CD14-positive monocyte (primary cell): ENCODE data around the gene DSG3. TPM values are rescaled to one million over a fixed set of nuclear protein-coding genes. Genes with fewer than 3 reads are reported as not detected.
A peak's percentile ranks its signal among the peaks of the same experiment; 100 is the strongest.

Source experiments
- DNase-seq, 3 donors: peaks; one replicate each; pipeline ENCODE4 v3.0.0-alpha.2; 2011 to 2022
- H2AFZ ChIP-seq: 2 replicates; pipeline ENCODE4 v1.6.0; 2012; ENCODE audit warnings: mild to moderate bottlenecking, low read depth, low read length, inconsistent platforms; ENCODE audit not compliant: insufficient read depth, poor library complexity, severe bottlenecking
- H3K27ac ChIP-seq, 2 donors: 1 replicate in 1 of 2; 2 replicates in 1 of 2; pipeline ENCODE4 v1.5.1; 2012 to 2013; ENCODE audit warnings: low read length in 2 of 2, control low read depth in 1 of 2, inconsistent platforms in 1 of 2, low read depth in 1 of 2, mild to moderate bottlenecking in 1 of 2
- H3K27me3 ChIP-seq, 2 donors: one replicate each; pipeline versions ENCODE4 v1.6.0 to v1.6.1; 2011 to 2013; ENCODE audit warnings: low read length in 2 of 2; ENCODE audit not compliant: control insufficient read depth in 2 of 2, insufficient read depth in 2 of 2
- H3K36me3 ChIP-seq, 2 donors: replicated peaks in 1 of 2; 1 replicate in 1 of 2; 2 replicates in 1 of 2; pipeline versions ENCODE4 v1.5.1 to v1.6.1; 2012 to 2013; ENCODE audit warnings: low read length in 2 of 2, control low read depth in 1 of 2, inconsistent platforms in 1 of 2, mild to moderate bottlenecking in 1 of 2; ENCODE audit not compliant: insufficient read depth in 2 of 2, control insufficient read depth in 1 of 2
- H3K4me1 ChIP-seq, 2 donors: 1 replicate in 1 of 2; 2 replicates in 1 of 2; pipeline versions ENCODE4 v1.5.1 to v1.6.1; 2012 to 2013; ENCODE audit warnings: low read length in 2 of 2, control low read depth in 1 of 2, inconsistent platforms in 1 of 2, mild to moderate bottlenecking in 1 of 2, moderate library complexity in 1 of 2; ENCODE audit not compliant: insufficient read depth in 2 of 2, control insufficient read depth in 1 of 2
- H3K4me2 ChIP-seq: replicated peaks from 2 replicates; pipeline ENCODE3; 2012; ENCODE audit warnings: low read length, moderate library complexity, mild to moderate bottlenecking; ENCODE audit not compliant: poor library complexity, severe bottlenecking; ENCODE audit errors: extremely low read depth
- H3K4me3 ChIP-seq, 3 experiments: fragments of 200-600 bp in 1 of 3; sonication (generic) in 1 of 3; replicated peaks in 1 of 3; 1 replicate in 2 of 3; 2 replicates in 1 of 3; pipeline ENCODE4 v1.5.1; 2011 to 2013; ENCODE audit warnings: low read length in 3 of 3, mild to moderate bottlenecking in 3 of 3, control low read depth in 2 of 3, low read depth in 2 of 3, inconsistent platforms in 1 of 3, moderate library complexity in 1 of 3
- H3K79me2 ChIP-seq: 2 replicates; pipeline ENCODE4 v1.6.0; 2012; ENCODE audit warnings: mild to moderate bottlenecking, control low read depth, inconsistent platforms, low read length, moderate library complexity; ENCODE audit not compliant: insufficient read depth
- H3K9ac ChIP-seq: 2 replicates; pipeline ENCODE4 v1.6.0; 2017; ENCODE audit warnings: low read length, mild to moderate bottlenecking; ENCODE audit not compliant: insufficient read depth, poor library complexity, severe bottlenecking
- H3K9me3 ChIP-seq, 2 donors: replicated peaks in 1 of 2; 1 replicate in 1 of 2; 2 replicates in 1 of 2; pipeline versions ENCODE4 v1.5.1 to v1.6.1; 2012 to 2013; ENCODE audit warnings: low read length in 2 of 2, control low read depth in 1 of 2; ENCODE audit not compliant: control insufficient read depth in 1 of 2, insufficient read depth in 1 of 2
- H4K20me1 ChIP-seq: 2 replicates; pipeline ENCODE4 v1.6.0; 2012; ENCODE audit warnings: mild to moderate bottlenecking, low read length, control low read depth, moderate library complexity; ENCODE audit not compliant: insufficient read depth
- H3K27ac Mint-ChIP-seq, 7 donors: one replicate each; pipeline ENCODE4 v1.8.0; 2020; ENCODE audit warnings: mild to moderate bottlenecking in 7 of 7, mixed read lengths in 7 of 7, moderate library complexity in 6 of 7, inconsistent platforms in 2 of 7
- H3K27me3 Mint-ChIP-seq, 3 donors: one replicate each; pipeline ENCODE4 v1.8.0; 2021 to 2022; ENCODE audit warnings: low read depth in 3 of 3, mild to moderate bottlenecking in 3 of 3, mixed read lengths in 3 of 3, moderate library complexity in 3 of 3, inconsistent platforms in 1 of 3
- H3K36me3 Mint-ChIP-seq, 2 donors: one replicate each; pipeline ENCODE4 v1.8.0; 2020; ENCODE audit warnings: mixed read lengths in 2 of 2, inconsistent platforms in 1 of 2, mild to moderate bottlenecking in 1 of 2
- H3K4me1 Mint-ChIP-seq: one replicate; pipeline ENCODE4 v1.8.0; 2020; ENCODE audit warnings: mild to moderate bottlenecking, mixed read lengths
- H3K4me3 Mint-ChIP-seq, 2 donors: one replicate each; pipeline ENCODE4 v1.8.0; 2020; ENCODE audit warnings: mild to moderate bottlenecking in 2 of 2, mixed read lengths in 2 of 2, moderate library complexity in 1 of 2
- H3K9me3 Mint-ChIP-seq, 7 donors: one replicate each; pipeline ENCODE4 v1.8.0; 2020 to 2022; ENCODE audit warnings: mixed read lengths in 7 of 7, mild to moderate bottlenecking in 6 of 7, moderate library complexity in 6 of 7, inconsistent platforms in 2 of 7
- CTCF ChIP-seq: fragments of 200-600 bp; IDR thresholded peaks from one replicate; pipeline ENCODE4 v1.8.0; 2022; ENCODE audit warnings: antibody characterized with exemption, mild to moderate bottlenecking
- WGBS: methylation state at CpG from one replicate; pipeline ENCODE4 v1.1.5; 2013; ENCODE audit warnings: missing lambda C conversion rate; ENCODE audit not compliant: insufficient coverage; 5-methylcytosine and 5-hydroxymethylcytosine counted together
- intact Hi-C, 2 donors: fragments of 100-400 bp; cut with micrococcal nuclease; formaldehyde crosslinking; loops; one replicate each; pipeline versions ENCODE4 v1.15.0 to v1.15.1; 2023
- polyA plus RNA-seq, 3 donors: library from polyadenylated mRNA; depleted of rRNA in 1 of 3; unstranded in 2 of 3; stranded (reverse) in 1 of 3; fragments of 300-500 nt in 2 of 3; fragments of >200 nt in 1 of 3; fragmentation: Illumina TruSeq in 2 of 3; gene quantifications; 1 replicate in 2 of 3; 2 replicates in 1 of 3; pipeline ENCODE4 v1.2.3, GENCODE V29; 2012 to 2021

Gene DSG3
- polyA plus RNA-seq, 3 donors = not detected

DNA sequence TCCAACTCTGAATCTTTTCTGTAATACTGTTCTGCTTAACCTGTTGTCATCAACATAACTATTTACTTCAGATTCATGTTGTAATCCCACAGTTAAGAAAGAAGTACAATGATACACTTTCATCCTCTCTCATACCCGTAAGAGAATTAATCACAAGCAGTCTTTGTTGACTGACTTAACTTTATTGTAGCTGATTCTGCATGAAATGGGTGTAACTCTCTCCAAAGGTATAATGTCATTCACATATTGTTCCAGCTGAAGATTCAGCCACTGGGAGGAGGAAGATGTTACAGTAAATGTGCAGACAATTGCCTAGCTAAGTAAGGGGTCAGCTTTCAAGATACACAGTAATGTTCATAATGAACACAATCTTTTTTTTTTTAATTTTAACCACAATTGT is 36.9 kb downstream of the DSG3 start:
- peaks cover 2 to 3% (median 3%) of the 10 kb centered on the region in 3 donors for H3K27me3 Mint-ChIP-seq
- no peak for DNase-seq

DNA sequence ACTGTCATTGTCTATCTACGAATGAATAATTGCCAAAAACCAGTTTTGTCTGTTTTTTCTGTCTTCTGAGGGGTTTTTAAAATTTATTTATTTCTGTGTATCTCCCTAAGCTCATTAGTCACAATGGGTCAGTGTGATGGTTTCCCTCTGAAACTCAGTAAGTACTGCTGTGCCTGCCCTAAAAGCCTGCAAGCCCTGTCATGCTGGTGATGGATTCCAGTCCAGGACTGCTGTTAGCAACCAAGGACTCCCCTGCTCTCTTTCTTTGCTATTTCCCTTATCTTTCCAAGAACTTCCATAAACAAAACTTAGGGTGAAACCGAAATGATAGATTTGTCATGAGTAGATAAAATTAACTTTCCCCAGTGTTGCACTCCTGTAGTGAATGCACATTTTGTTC is 38.6 kb downstream of the DSG3 start:
- Mint-ChIP-seq H3K27me3 (peaks cover 2 to 4% (median 3%) of the 10 kb centered on the region in 3 donors), H3K9me3 (peaks cover 0 to 4% (median 1%) of the 10 kb centered on the region in 7 donors), H3K4me3 (no peak overlapping the region), H3K27ac (peak overlapping the region in 1 of 7 donors; percentile 11), H3K36me3 (no peaks in the 10 kb centered on the region), H3K4me1 (no peaks in the 10 kb centered on the region)
- TF ChIP-seq CTCF = no peak
- no peak overlapping the region for H3K9ac ChIP-seq
- no peaks in the 10 kb centered on the region for H3K4me1 ChIP-seq
- H3K4me2 ChIP-seq = no peak overlapping the region
- intact Hi-C loops = no loop called here
- no peaks in the 10 kb centered on the region for H4K20me1 ChIP-seq
- no CpG with 5 or more reads among the region's 2 CpGs for WGBS
- H3K27me3 ChIP-seq = no peaks in the 10 kb centered on the region
- no peak for DNase-seq
- H3K79me2 ChIP-seq = no peaks in the 10 kb centered on the region
- no peak overlapping the region for H2AFZ ChIP-seq
- no peaks in the 10 kb centered on the region for H3K9me3 ChIP-seq
- H3K4me3 ChIP-seq = no peak overlapping the region
- no peak overlapping the region for H3K27ac ChIP-seq
- no peaks in the 10 kb centered on the region for H3K36me3 ChIP-seq

More for the DNA sequence above, 36.9 kb downstream of the DSG3 start:
- Mint-ChIP-seq H3K9me3 (peaks cover 0 to 2% (median 0%) of the 10 kb centered on the region in 7 donors), H3K27ac (no peak overlapping the region), H3K4me1 (no peaks in the 10 kb centered on the region), H3K36me3 (no peaks in the 10 kb centered on the region), H3K4me3 (no peak overlapping the region)
- Histone ChIP-seq H4K20me1 (no peaks in the 10 kb centered on the region), H3K4me1 (no peaks in the 10 kb centered on the region), H3K27me3 (no peaks in the 10 kb centered on the region), H3K79me2 (no peaks in the 10 kb centered on the region), H3K9ac (no peak overlapping the region), H3K4me2 (no peak overlapping the region), H3K4me3 (no peak overlapping the region), H3K9me3 (no peaks in the 10 kb centered on the region), H2AFZ (no peak overlapping the region), H3K36me3 (no peaks in the 10 kb centered on the region), H3K27ac (no peak overlapping the region)
- intact Hi-C loops = no loop called here
- no CpG with 5 or more reads among the region's 1 CpG for WGBS
- no peak for TF ChIP-seq CTCF
